ENCODE data around the gene CDKN1A. TPM values are rescaled to one million over a fixed set of nuclear protein-coding genes. Genes with fewer than 3 reads are reported as not detected.

Gene CDKN1A
- total RNA-seq, 1 experiment from 2014 or later: 17.4 TPM

DNA sequence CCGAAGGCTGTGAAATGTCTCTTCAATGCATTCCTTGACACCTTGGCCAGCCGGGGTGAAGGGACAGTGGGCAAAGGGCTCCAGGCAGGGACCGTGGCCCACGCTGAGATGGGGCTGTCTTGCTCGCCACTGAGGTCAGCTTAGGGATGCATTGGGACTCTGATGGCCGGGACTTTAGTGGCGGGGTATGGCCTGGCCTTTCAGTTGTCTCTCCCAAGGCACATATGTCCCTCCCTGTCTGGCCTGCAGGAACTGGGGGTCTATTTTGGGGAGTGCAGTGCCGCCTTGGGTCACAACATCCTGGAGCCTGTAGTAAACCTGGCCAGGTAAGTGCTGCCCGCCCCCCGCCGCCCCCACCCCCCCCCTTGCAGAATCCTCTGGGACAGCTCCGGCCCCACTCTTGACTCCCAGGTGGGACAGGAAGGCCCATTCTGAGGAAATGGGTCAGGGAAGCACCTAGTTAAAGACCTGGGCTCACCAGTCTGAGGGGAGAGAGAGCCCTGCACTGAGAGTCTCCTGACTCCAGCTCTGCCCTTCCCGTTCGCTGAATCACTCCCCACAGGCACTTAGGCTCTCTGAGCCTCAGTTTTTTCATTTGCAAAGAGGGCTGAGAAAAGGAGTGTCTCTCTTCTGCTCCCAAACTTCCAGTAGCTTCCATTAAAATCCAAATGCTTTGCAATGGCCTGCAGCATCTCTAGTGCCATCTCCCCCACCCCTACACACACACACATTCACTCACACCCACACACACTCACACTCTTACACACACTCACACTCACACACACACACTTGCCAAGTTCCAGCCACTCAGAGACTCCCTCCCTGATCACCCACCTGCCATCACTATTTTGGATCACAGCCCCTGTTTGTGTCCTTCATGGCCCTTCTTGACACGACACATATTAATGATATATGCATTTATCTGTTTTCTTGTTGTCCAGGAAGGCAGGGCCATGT is 52.2 kb downstream of the CDKN1A start:
- Mint-ChIP-seq H3K4me1 (peaks cover 10 to 18% of the 10 kb centered on the region in 2 experiments), H3K27me3 (ENCODE audit: low read depth) (peaks cover 19% of the 10 kb centered on the region), H3K9me3 (no peaks in the 10 kb centered on the region; a peak in 1 of 5 replicates), H3K27ac (no peak overlapping the region), H3K36me3 (ENCODE audit: insufficient read depth in 1 of 3, low read depth in 3 of 3) (no peaks in the 10 kb centered on the region), H3K4me3 (no peak overlapping the region)
- WGBS (ENCODE audit: extremely low coverage, insufficient read length, low lambda C conversion rate): no CpG with 5 or more reads among the region's 15 CpGs
- no peak overlapping the region for H3K23ac ChIP-seq (ENCODE audit: insufficient read length, low read depth, low read length)
- no peaks in the 10 kb centered on the region for H3K23me2 ChIP-seq (ENCODE audit: insufficient read length, low read depth, low read length, poor library complexity, severe bottlenecking)
- H4K8ac ChIP-seq (replicated peaks; ENCODE audit: insufficient read length, low read depth, low read length): no peak overlapping the region
- H2BK20ac ChIP-seq (ENCODE audit: low read depth, low read length, poor library complexity, severe bottlenecking): no peak overlapping the region
- H2BK5ac ChIP-seq (ENCODE audit: insufficient read length, low read length): no peak overlapping the region
- no peak overlapping the region for H2BK120ac ChIP-seq (ENCODE audit: low read depth, low read length, poor library complexity, severe bottlenecking)
- no peak overlapping the region for H4K5ac ChIP-seq (ENCODE audit: insufficient read length, low read depth, low read length)
- no peak for DNase-seq
- no peaks in the 10 kb centered on the region; the same call in 1 of the 2 replicates for H3K4me1 ChIP-seq (ENCODE audit: insufficient read depth, low read length)
- H3K79me1 ChIP-seq (ENCODE audit: insufficient read depth, low read depth, low read length, poor library complexity, severe bottlenecking): no peaks in the 10 kb centered on the region
- no peak overlapping the region for H4K91ac ChIP-seq (ENCODE audit: insufficient read length, low read depth, low read length)
- no peak overlapping the region for H3K14ac ChIP-seq (ENCODE audit: insufficient read depth, low read length)
- no peak overlapping the region for H3K4me2 ChIP-seq (ENCODE audit: insufficient read depth, insufficient read length, low read length)
- H2BK15ac ChIP-seq (ENCODE audit: low read depth, low read length): no peak overlapping the region
- TF ChIP-seq, protein P1, sequence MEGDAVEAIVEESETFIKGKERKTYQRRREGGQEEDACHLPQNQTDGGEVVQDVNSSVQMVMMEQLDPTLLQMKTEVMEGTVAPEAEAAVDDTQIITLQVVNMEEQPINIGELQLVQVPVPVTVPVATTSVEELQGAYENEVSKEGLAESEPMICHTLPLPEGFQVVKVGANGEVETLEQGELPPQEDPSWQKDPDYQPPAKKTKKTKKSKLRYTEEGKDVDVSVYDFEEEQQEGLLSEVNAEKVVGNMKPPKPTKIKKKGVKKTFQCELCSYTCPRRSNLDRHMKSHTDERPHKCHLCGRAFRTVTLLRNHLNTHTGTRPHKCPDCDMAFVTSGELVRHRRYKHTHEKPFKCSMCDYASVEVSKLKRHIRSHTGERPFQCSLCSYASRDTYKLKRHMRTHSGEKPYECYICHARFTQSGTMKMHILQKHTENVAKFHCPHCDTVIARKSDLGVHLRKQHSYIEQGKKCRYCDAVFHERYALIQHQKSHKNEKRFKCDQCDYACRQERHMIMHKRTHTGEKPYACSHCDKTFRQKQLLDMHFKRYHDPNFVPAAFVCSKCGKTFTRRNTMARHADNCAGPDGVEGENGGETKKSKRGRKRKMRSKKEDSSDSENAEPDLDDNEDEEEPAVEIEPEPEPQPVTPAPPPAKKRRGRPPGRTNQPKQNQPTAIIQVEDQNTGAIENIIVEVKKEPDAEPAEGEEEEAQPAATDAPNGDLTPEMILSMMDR (conservative IDR thresholded peaks at IDR 0.05): no peak
- H3K27ac ChIP-seq (ENCODE audit: insufficient read length, low read depth, low read length): no peak overlapping the region
- H2BK12ac ChIP-seq (ENCODE audit: insufficient read length, low read depth, low read length): no peak overlapping the region
- H2AFZ ChIP-seq (ENCODE audit: low read length): no peak overlapping the region
- H3K56ac ChIP-seq (ENCODE audit: insufficient read length, low read depth, low read length): no peak overlapping the region
- H4K20me1 ChIP-seq (ENCODE audit: control insufficient read depth, insufficient read depth, insufficient read length): no peaks in the 10 kb centered on the region
- no peak overlapping the region for H3K4ac ChIP-seq (ENCODE audit: low read depth, low read length)
- no peaks in the 10 kb centered on the region for H3K79me2 ChIP-seq (ENCODE audit: insufficient read depth, low read length)
- no peaks in the 10 kb centered on the region for H3K9me3 ChIP-seq (ENCODE audit: control insufficient read depth, low read depth, low read length)
- no peak overlapping the region for H3K9ac ChIP-seq (ENCODE audit: extremely low read depth, insufficient read length, low read length)
- no peak overlapping the region for H3T11ph ChIP-seq (ENCODE audit: low read length)
- no peaks in the 10 kb centered on the region for H3K27me3 ChIP-seq (ENCODE audit: insufficient read depth, low read length)
- no peak overlapping the region for H3K18ac ChIP-seq (ENCODE audit: insufficient read length, low read depth, low read length)
- H2AK5ac ChIP-seq (ENCODE audit: insufficient read length, low read length): no peak overlapping the region

All from H9 (cell line).